GM21825 (cell line): ENCODE measurements around the gene DUSP16.
"Not testable (repeated sequence)": the region's sequence is repeated elsewhere in the genome, so short reads cannot be mapped to it uniquely, and the experiment has no call there.

Experiments used
- ATAC-seq: cut with Tn5 transposase; IDR thresholded peaks from one replicate; pipeline ENCODE4 v1.9.1; 2021; ENCODE audit warnings: mild to moderate bottlenecking, moderate library complexity; ENCODE audit not compliant: unreplicated experiment

DUSP16 gene, protein sequence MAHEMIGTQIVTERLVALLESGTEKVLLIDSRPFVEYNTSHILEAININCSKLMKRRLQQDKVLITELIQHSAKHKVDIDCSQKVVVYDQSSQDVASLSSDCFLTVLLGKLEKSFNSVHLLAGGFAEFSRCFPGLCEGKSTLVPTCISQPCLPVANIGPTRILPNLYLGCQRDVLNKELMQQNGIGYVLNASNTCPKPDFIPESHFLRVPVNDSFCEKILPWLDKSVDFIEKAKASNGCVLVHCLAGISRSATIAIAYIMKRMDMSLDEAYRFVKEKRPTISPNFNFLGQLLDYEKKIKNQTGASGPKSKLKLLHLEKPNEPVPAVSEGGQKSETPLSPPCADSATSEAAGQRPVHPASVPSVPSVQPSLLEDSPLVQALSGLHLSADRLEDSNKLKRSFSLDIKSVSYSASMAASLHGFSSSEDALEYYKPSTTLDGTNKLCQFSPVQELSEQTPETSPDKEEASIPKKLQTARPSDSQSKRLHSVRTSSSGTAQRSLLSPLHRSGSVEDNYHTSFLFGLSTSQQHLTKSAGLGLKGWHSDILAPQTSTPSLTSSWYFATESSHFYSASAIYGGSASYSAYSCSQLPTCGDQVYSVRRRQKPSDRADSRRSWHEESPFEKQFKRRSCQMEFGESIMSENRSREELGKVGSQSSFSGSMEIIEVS

DNA sequence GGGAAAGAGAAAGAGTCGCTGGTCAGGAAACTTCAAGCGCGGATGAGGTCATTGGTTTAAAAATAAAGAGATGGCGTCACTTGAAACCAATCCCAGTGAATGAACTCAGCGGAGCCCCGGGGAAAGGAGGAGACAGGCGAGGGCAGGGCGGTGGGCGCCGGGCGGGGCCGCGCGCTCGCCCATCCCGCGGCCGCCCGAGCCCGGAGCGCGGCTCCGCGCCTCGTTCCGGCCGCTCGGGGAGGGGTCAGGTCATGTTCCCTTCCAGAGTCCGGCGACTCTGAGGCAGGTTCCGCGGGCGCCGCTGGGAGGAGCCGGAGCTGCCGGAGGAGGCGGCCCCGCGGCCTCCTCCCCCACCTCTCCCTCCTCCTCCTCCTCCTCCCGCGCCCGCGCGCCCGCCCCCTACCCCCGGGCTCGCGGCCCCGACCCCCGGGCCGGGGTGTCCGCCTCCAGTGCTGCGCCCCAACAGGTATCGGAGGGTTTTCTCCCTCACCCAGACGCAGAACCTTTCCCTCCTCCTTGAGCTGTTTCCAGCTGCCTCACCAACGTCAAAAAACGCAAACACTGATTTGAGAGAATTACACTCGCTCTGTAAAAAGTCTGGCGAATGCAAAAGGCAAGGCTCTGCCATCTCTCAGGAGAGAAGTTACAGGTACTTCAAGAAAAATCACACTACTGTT lies at the start of gene DUSP16:
Gene DUSP16 (minus strand): TSS at position 279 of the 677 bp plus-strand sequence. CDS start 41,765 bp downstream, outside the sequence.
- peak; percentile 71 for ATAC-seq

DNA sequence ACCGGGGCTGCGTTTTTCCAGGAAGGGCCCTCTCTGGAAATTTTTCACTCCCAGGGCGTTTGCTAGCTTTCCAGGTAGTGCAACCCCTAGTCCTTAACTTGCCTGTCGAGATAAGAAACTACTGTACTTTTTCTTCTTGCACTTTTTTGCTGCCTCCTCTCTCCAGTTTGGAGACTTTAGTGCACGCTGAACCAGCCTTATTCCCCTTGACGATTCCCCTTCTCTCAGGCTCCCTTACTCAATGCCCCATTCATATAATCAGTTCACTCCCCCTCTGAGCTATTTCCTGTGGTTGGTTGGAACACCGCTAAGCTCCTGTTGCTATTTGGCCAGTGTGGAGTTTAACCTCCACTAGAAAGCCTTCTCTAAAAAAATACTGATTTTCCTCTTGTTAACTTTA lies 49.7 kb upstream of the DUSP16 start:
- ATAC-seq: no peak

DNA sequence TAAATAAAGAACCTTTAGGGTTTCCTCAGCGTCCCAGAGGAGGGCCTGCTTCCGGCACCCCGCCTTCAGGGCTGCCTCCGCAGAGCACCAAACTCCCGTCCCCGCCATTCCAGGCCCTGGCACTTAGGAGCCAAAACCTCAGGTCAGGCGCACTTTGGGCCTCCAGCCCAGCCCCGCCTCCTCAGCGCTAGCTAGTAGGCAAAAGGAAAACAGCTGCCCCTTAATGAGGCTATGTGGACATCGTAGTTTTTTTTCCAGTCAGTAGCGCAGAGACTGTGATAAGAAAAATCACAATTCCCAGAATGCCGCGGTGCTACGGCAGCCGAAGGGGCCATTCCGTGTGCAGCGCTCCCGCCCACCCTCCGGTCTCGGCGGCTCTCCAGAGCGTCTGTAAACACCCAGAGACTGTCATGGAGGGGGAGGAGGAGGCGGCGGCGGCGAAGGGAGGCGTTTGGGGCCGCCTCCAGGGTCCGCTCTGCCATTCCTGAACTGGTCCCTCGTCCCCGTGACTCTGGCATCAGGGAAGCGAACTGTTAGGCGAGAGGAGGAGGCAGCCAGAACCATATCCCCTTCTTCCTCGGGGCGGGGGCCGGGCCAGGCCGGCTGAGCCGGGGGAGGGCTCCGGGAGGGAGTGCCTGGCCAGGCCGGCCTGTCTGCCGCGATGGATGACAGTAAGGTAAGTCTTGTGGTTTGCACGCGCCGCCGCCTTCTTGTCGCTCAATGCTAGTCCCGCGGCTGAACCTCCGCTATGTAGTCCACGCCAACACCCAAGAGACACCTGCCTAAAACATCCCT lies 49.0 kb upstream of the DUSP16 start, which contains the start of gene CREBL2:
Gene CREBL2 (plus strand): TSS at position 365 of the 795 bp plus-strand sequence. CDS start 297 bp downstream, at position 662.
- ATAC-seq: peak; percentile 66

DNA sequence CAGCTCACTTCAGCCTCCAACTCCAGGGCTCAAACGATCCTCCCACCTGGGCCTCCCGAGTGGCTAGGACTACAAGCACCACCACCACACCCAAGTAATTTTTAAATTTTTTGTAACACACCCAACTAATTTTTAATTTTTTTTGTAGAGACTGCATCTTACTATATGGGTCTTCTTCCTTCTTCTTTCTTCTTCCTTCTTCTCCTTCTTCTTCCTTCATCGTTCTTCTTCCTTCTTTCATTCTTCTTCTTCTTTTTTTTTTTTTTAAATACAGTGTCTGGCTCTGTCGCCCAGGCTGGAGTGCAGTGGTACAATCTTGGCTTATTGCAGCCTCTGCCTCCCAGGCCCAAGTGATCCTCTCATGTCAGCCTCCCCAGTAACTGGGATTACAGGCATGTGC lies 48.0 kb upstream of the DUSP16 start:
- ATAC-seq: no peak

DNA sequence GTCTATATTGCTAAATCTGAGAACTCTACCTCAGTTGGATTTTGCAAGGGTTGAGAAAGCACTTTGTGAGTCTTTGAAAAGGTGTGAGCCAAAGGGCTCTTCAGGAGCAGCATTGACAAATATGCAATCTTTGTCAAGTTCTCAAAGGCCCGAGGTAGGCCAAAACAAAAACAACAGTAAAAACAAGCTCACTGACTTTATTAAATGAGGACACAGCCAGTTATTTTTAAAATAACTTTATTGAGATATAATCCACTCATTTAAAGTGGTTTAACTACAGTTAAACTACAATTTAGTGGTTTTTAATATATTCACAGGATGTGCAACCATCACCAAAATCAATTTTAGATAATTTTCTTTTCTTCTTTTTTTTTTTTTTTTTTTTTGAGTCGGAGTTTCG lies 47.0 kb upstream of the DUSP16 start:
- ATAC-seq: no peak

DNA sequence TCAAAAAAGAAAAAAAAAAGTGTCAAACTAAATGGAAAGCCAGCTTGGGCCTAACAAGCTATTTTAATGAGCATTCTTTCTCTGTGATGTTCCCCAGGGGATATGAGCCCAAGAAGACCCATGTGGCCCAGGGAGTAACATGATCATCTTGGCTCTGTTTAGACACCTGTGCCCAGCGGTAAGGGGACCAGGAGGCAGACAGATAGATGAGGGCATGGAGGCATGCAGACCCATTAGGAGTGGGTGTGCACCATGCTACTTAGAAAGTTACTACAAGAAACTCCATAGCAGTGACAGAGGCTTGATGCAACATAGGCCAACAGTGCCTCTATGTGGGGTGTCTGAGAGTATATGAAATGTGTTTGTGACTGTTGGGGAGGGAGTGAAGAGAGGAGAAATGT lies 45.9 kb upstream of the DUSP16 start:
- ATAC-seq: no peak

DNA sequence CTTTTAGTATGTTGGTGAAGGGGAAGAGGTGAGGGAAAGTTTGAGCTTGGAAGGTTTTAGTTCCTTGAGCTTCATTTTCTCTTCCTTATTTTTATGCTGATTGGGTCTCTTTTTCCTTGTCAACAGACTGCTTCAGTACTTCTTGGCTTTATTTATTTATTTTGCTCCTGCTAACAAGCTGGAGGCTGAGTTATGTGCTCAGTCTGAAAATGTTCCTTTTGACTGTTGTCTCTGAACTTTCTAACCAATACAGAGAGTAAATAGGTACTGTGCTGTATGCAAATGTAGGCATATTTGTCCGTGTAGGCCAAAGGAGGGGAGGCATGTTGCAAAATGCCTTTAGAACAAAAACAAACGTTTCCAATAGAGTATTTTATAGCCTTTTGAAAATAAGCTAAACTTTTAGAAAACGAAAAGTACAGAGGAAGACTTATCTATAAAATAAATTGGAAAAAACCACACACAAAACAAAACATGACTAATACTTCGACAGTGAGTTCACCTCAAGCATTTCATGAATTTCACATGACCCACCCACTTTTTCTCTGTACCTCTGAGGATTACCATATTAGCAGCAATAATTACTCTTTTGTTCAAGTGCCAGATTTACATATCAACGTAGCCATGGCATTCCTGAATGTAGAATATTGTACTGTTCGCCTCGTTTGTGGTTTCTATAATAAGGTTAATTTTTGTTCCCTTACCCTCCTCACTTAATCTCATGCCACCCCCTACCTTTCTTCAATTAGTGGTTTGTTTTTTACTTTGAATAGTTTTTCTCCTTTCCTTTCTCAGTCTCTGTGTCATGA lies 44.3 kb upstream of the DUSP16 start:
- ATAC-seq: no peak

DNA sequence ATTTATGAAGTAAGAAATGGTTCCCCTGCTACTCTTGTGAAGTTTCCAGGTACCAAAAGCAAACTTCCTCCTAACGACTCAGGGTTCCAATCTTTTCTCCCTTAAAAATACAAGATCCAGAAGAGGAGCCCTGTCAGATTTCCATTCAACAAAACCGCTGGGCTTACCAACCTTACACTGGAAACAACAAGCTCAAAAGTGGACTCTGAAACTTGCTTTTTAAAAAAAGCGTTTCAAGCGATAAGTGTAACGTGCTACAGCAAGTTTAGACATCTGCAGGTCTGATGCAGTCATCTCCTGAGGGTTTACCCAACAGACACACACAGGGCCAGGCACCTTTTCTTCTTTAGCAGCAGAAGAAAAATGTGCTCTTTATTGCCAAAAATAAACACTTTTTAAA lies 42.1 kb upstream of the DUSP16 start:
- no peak for ATAC-seq

DNA sequence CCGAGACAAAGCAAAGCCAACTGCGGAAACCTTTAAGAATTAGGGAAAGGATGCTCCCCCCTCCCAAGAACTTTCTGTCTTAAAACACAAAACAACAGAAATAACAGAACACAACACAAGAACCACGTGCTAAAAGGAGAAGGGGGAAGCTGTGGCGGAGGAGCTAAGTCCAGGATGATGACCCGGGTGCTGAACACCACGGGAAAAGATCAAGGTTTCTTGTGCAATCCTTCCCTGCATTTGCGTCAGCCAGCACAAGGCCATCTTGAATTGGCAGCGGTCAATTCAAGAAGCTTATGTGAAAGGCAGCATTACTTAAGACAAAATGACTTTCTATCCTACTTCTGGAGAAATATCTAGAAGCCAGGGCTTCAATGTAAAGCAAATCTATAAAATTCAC lies 38.0 kb upstream of the DUSP16 start:
- ATAC-seq: no peak

DNA sequence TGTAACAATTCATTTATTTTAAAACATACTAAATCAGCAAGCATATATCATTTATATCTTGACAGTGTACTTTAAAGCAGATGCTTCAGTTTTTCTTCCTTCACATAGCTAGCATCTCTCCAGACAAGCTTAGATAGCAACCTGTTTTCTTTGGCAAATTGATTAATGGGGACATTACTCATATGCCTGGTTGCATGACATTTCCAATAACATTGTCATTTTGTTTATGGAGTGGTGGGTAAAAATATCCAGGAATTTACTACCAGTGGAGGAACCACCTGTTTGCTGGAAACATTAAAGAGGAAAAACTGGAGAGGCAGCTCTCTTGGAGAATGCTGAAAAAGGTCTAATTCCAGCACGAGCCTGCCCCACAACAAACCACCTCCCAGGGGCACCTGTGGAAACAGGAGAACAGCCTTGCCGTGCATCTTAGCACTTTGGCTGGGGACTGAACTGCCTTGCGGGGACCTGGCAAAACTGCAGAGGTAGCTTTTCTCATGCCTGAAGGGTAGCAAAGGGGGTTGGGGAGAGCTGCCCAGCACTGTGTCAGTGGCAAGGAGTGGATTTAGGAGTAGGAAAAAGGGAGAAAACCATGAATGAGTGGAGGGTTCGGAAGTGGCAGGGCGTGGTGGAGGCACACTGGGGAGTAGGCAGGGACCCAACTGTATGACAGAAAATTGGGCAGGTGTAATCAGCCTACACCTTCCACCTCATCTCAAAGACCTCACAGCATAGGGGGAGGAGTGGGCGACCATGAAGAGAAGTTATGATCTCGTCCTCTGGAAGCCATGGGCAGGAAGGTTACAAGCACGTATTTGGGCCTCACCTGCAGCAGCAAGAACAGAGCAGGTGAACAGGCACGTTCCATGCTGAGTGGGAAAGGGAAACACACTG lies 37.3 kb upstream of the DUSP16 start:
- no peak for ATAC-seq

DNA sequence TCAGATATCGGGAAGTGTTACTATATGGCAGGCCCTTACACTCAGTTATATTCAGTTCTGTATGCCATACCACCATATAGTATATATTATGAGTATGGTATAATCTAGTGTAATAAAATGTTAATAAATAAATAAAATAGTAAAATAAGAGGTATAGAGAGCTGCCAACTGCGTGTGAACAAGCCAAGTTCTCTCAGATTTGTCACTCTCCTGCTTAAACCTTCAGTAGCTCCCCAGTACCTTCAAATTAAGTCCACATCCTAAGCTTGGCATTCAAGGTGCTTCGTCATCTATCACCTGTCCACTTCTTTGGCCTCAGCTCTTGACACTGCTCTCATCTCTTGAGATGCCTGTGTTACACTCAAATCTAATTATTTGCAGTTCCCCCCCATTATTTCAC lies 36.2 kb upstream of the DUSP16 start:
- ATAC-seq: no peak

DNA sequence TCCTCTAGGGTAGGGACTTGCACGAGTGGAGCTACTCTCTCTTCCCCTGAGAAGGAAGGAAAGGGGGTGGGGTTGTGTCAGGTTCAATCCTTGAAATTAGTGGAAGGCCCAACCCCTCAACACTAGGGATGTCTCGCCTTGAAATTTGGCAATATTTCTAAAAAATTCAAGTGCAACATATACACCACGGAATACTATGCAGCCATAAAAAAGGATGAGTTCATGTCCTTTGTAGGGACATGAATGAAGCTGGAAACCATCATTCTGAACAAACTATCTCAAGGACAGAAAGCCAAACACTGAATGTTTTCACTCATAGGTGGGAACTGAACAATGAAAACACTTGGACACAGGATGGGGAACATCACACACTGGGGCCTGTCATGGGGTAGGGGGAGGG lies 33.9 kb upstream of the DUSP16 start:
- ATAC-seq: not testable (repeated sequence)

DNA sequence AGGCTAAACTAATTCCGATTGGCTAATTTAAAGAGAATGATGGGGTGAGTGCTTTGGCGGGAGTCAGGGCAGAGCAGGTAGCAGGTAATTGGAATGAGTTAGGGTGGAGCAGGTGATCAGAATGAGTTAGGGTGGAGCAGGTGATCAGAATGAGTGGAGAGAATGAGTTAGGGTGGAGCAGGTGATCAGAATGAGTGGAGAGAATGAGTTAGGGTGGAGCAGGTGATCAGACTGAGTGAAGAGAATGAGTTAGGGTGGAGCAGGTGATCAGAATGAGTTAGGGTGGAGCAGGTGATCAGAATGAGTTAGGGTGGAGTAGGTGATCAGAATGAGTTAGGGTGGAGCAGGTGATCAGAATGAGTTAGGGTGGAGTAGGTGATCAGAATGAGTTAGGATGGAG lies 33.3 kb upstream of the DUSP16 start:
- not testable (repeated sequence) for ATAC-seq

DNA sequence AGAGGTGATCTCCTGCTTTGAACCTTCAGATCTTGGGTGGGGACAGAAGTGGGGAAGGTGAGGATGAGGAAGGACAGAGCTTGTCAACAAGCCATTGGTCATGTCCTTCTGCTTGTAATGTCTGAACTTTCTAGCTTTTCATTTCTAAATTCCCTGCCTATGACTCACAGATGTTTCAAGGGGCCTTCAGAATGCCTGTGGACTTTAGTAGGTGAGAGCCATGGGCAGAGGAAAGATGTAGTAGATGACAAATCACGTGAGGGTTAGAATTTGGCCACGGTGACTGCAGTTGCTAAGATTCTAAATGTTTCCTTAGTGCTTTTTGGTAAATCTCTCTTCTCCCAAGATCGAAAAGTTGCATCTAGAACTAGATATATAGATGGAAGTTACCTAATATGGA lies 30.3 kb upstream of the DUSP16 start:
- ATAC-seq: no peak

DNA sequence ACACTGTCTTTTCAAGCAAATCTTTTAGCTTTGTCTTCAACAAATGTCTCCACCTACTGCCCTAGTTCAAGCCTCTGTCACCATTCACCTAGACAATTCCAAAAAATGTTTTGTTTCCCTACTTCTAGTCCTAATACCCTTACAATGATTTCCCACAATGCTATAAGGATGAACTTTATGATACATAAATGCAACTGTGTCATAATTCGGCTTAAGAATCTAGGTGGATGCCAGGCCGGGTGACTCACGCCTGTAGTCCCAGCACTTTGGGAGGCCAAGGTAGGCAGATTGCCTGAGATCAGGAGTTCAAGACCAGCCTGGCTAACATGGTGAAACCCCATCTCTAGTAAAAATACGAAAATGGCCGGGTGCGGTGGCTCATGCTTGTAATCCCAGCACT lies 28.3 kb upstream of the DUSP16 start:
- ATAC-seq: no peak

DNA sequence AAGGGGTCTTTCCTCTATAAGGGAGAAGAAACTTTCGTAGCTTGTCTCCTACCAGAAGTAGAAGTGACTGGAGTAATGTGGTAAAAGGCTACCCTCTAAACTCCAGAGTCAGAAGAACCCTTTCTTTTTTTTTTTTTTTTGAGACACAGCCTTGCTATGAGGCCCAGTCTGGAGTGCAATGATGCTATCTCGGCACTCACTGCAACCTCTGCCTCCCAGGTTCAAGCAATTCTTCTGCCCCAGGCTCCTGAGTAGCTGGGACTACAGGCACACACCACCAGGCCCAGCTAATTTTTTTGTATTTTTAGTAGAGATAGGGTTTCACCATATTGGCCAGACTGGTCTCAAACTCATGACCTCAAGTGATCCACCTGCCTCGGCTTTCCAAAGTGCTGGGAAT lies 25.8 kb upstream of the DUSP16 start:
- not testable (repeated sequence) for ATAC-seq

DNA sequence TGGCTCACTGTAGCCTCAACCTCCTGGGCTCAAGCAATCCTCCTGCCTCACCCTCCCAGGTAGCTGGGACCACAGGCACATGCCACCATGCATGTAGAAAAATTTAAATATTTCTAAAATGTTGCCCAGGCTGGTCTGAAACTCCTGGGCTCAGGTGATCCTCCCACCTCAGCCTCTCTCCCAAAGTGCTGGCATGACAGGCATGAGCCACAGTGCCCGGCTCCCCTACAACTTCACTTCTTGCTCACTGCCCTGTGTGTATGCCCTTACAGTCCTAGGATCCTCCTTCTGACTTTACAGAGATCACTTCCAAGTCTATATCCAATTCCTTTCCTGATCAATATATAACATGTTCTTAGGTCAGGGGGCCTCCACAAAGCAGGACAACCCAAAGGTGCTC lies 25.2 kb upstream of the DUSP16 start:
- ATAC-seq: no peak

DNA sequence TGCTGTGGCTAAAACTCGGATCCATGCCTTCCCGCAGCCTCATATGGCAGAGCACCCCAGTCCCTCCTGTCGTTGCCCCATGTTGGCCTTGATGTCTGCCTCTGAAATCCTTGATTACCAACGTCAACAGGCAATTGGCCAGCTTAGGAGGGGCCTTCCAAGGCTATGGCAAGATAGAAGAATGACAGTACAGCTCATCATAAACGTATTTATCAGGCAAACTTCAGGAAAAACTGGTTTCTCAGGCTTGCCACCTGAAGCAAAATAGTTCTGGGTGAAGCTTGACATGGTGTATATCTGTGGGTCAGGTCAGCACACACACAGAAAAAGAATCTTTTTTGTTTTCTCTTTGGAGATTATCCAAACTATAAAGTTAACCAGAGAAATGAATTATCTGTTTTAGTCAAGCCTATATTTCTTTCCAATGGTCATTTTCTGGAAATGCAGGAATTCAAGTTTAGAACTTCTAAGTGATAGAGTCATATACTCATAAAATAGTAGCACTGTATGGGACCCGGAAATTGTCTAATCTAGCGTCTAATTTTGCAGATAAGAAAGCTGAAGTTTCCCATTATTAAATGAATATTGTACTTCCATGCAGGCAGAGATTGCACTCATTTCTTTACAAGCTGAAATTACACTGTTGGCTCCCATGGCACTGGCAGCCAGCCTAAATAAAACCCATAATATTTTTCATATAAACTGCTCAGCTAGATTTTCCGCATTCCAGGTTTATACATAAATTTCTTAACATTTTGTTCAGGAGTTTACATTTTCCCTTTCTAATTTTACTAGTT lies 24.4 kb upstream of the DUSP16 start:
- ATAC-seq: no peak
